Measurements from ENCODE around the gene ANKRD16.

- TF ChIP-seq CREM (CRISPR knock-in tag; IDR thresholded peaks at IDR 0.05) (no peak), CTCF (IDR thresholded peaks at IDR 0.05) (no peak), CBFB (CRISPR knock-in tag; IDR thresholded peaks at IDR 0.05; ENCODE audit: low read depth) (no peak), NR1H2 (CRISPR knock-in tag; IDR thresholded peaks at IDR 0.05) (no peak), E2F4 (CRISPR knock-in tag; IDR thresholded peaks at IDR 0.05; ENCODE audit: borderline replicate concordance, low read depth) (no peak), NR2C2 (CRISPR knock-in tag; IDR thresholded peaks at IDR 0.05) (no peak), KAT7 (CRISPR knock-in tag; IDR thresholded peaks at IDR 0.05; ENCODE audit: borderline replicate concordance) (no peak), PRDM15 (CRISPR knock-in tag; IDR thresholded peaks at IDR 0.05) (no peak), MYBL2 (CRISPR knock-in tag; IDR thresholded peaks at IDR 0.05) (no peak), ATF1 (CRISPR knock-in tag; IDR thresholded peaks at IDR 0.05) (no peak), ATF3 (CRISPR knock-in tag; conservative IDR thresholded peaks at IDR 0.05) (no peak)
- TF ChIP-seq, protein P1, sequence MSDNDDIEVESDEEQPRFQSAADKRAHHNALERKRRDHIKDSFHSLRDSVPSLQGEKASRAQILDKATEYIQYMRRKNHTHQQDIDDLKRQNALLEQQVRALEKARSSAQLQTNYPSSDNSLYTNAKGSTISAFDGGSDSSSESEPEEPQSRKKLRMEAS (CRISPR knock-in tag; IDR thresholded peaks at IDR 0.05) = no peak
- TF ChIP-seq, protein P2, sequence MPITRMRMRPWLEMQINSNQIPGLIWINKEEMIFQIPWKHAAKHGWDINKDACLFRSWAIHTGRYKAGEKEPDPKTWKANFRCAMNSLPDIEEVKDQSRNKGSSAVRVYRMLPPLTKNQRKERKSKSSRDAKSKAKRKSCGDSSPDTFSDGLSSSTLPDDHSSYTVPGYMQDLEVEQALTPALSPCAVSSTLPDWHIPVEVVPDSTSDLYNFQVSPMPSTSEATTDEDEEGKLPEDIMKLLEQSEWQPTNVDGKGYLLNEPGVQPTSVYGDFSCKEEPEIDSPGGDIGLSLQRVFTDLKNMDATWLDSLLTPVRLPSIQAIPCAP (CRISPR knock-in tag; IDR thresholded peaks at IDR 0.05) = no peak
- TF ChIP-seq, protein P3, sequence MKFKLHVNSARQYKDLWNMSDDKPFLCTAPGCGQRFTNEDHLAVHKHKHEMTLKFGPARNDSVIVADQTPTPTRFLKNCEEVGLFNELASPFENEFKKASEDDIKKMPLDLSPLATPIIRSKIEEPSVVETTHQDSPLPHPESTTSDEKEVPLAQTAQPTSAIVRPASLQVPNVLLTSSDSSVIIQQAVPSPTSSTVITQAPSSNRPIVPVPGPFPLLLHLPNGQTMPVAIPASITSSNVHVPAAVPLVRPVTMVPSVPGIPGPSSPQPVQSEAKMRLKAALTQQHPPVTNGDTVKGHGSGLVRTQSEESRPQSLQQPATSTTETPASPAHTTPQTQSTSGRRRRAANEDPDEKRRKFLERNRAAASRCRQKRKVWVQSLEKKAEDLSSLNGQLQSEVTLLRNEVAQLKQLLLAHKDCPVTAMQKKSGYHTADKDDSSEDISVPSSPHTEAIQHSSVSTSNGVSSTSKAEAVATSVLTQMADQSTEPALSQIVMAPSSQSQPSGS (CRISPR knock-in tag; IDR thresholded peaks at IDR 0.05; ENCODE audit: borderline replicate concordance, low read depth) = no peak
Measured at GRCh38 chr10:5887641-5888040, 2.1 kb downstream of the ANKRD16 start.

Data from WTC11 (cell line).